Ascending aorta (tissue), 2 donors: ENCODE data around the gene POLR3A. TPM values are rescaled to one million over a fixed set of nuclear protein-coding genes. Genes with fewer than 3 reads are reported as not detected.

Experiments used
- DNase-seq, 2 donors: peaks; one replicate each; pipeline ENCODE4 v3.0.0-alpha.2; 2019; ENCODE audit warnings: low spot score in 2 of 2
- H3K27ac ChIP-seq, 2 donors: fragments of 200-600 bp; sonication (generic); one replicate each; pipeline ENCODE4 v1.5.1; 2016 to 2017; ENCODE audit warnings: mild to moderate bottlenecking in 1 of 2
- H3K27me3 ChIP-seq: fragments of 200-600 bp; sonication (generic); one replicate; pipeline ENCODE4 v1.5.1; 2017
- H3K36me3 ChIP-seq, 2 donors: fragments of 200-600 bp; sonication (generic); one replicate each; pipeline ENCODE4 v1.5.1; 2016
- H3K4me1 ChIP-seq, 2 donors: fragments of 200-600 bp; sonication (generic); one replicate each; pipeline ENCODE4 v1.5.1; 2016 to 2017; ENCODE audit warnings: mild to moderate bottlenecking in 1 of 2
- H3K4me3 ChIP-seq, 2 donors: fragments of 200-600 bp; sonication (generic); one replicate each; pipeline ENCODE4 v1.5.1; 2016 to 2017; ENCODE audit warnings: mild to moderate bottlenecking in 1 of 2
- H3K9me3 ChIP-seq, 2 donors: fragments of 200-600 bp; sonication (generic); one replicate each; pipeline ENCODE4 v1.5.1; 2016
- CTCF ChIP-seq, 3 experiments: fragments of 200-600 bp in 2 of 3; fragments of 450-650 bp in 1 of 3; sonication (generic) in 2 of 3; IDR thresholded peaks; one replicate each; pipeline ENCODE4 v1.5.1; 2016 to 2019; ENCODE audit warnings: antibody characterized with exemption in 3 of 3, mild to moderate bottlenecking in 1 of 3, moderate library complexity in 1 of 3
- intact Hi-C: fragments of 100-400 bp; cut with DNase I; formaldehyde crosslinking; loops from one replicate; pipeline ENCODE4 v1.15.1; 2023
- total RNA-seq: library from RNA; depleted of rRNA; stranded (reverse); fragments of >200 nt; gene quantifications from one replicate; pipeline ENCODE4 v1.1.0, GENCODE V29; 2016

POLR3A gene
- total RNA-seq, 1 donor from 2014 or later = 18.6 TPM

GRCh38 chr10:77955136-77955535 lies 74.2 kb downstream of the POLR3A start:
- Histone ChIP-seq H3K4me3 (no peak overlapping the region), H3K27me3 (no peaks in the 10 kb centered on the region), H3K27ac (no peak overlapping the region), H3K9me3 (peaks cover 4 to 21% of the 10 kb centered on the region in 2 donors), H3K4me1 (no peaks in the 10 kb centered on the region), H3K36me3 (no peaks in the 10 kb centered on the region)
- intact Hi-C loops = no loop called here
- no peak for TF ChIP-seq CTCF (IDR thresholded peaks at IDR 0.05)
- no peak for DNase-seq

GRCh38 chr10:77949167-77949566 lies 80.1 kb downstream of the POLR3A start:
- H3K4me1 ChIP-seq = peaks cover 0 to 4% of the 10 kb centered on the region in 2 donors
- peak overlapping the region in 1 of 2 donors; percentile 19 for H3K27ac ChIP-seq
- DNase-seq = peak in 1 of 2 donors; percentile 71
- H3K9me3 ChIP-seq = peaks cover 4 to 21% of the 10 kb centered on the region in 2 donors
- TF ChIP-seq CTCF (IDR thresholded peaks at IDR 0.05) = no peak
- no peaks in the 10 kb centered on the region for H3K36me3 ChIP-seq
- no peak overlapping the region for H3K4me3 ChIP-seq
- no peaks in the 10 kb centered on the region for H3K27me3 ChIP-seq
- intact Hi-C loops = no loop called here

GRCh38 chr10:77946084-77946483 lies 83.2 kb downstream of the POLR3A start:
- Histone ChIP-seq H3K4me3 (no peak overlapping the region), H3K27ac (no peak overlapping the region), H3K9me3 (peaks cover 0 to 8% of the 10 kb centered on the region in 2 donors), H3K36me3 (no peaks in the 10 kb centered on the region), H3K4me1 (peaks cover 5 to 6% of the 10 kb centered on the region in 2 donors), H3K27me3 (no peaks in the 10 kb centered on the region)
- TF ChIP-seq CTCF (IDR thresholded peaks at IDR 0.05) = no peak
- intact Hi-C loops = no loop called here
- DNase-seq = no peak

GRCh38 chr10:77944519-77944918 lies 84.8 kb downstream of the POLR3A start:
- Histone ChIP-seq H3K27me3 (no peaks in the 10 kb centered on the region), H3K4me3 (no peak overlapping the region), H3K36me3 (no peaks in the 10 kb centered on the region), H3K27ac (no peak overlapping the region), H3K4me1 (peaks cover 5 to 12% of the 10 kb centered on the region in 2 donors), H3K9me3 (no peaks in the 10 kb centered on the region)
- no peak for TF ChIP-seq CTCF (IDR thresholded peaks at IDR 0.05)
- intact Hi-C loops = no loop called here
- DNase-seq = no peak

- Histone ChIP-seq H3K4me1 (peaks cover 5 to 11% of the 10 kb centered on the region in 2 donors), H3K27ac (no peak overlapping the region), H3K9me3 (no peaks in the 10 kb centered on the region), H3K4me3 (no peak overlapping the region), H3K27me3 (no peaks in the 10 kb centered on the region), H3K36me3 (no peaks in the 10 kb centered on the region)
- intact Hi-C loops = no loop called here
- no peak for DNase-seq
- TF ChIP-seq CTCF (IDR thresholded peaks at IDR 0.05) = no peak
These were observed 86.0 kb downstream of the POLR3A start for GRCh38 chr10:77943121-77943901.
